ENCODE measurements around the gene TAC3.
"Not testable (repeated sequence)": the region's sequence is repeated elsewhere in the genome, so short reads cannot be mapped to it uniquely, and the experiment has no call there.

Gene TAC3

DNA sequence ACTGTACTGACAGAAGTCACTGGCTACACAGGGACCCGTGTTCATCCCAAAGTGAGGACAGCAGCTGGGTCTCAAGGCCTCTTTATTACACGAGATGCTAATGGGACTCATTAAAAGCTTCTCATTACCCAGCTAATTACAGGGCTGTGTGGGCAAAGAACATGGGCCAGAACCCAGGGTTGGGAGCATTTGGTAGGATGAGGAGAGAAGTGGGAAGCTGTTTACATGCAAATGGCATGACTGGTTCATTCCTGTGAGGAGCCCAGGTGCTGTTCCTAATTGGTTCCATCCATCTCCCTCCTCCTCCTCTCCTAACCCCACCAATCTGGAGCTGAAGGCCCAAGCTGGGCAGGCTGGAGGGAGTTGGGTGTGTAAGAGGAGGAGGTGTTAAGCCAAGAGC lies 8.9 kb upstream of the TAC3 start:
- H3K27me3 ChIP-seq (ENCODE audit: insufficient read depth, low read length, poor library complexity): no peaks in the 10 kb centered on the region
- no peak overlapping the region for H3K23ac ChIP-seq (ENCODE audit: low read length)
- H3K56ac ChIP-seq (ENCODE audit: low read length): no peak overlapping the region
- H3K4me3 ChIP-seq (ENCODE audit: low read length): no peak overlapping the region
- H3K4me2 ChIP-seq (ENCODE audit: low read length): no peak overlapping the region
- H4K5ac ChIP-seq (ENCODE audit: low read length): no peak overlapping the region
- no peak overlapping the region for H3K9ac ChIP-seq (ENCODE audit: low read length)
- H3K79me1 ChIP-seq (ENCODE audit: low read length): no peaks in the 10 kb centered on the region
- no peak for DNase-seq
- no peak overlapping the region for H2AK5ac ChIP-seq (ENCODE audit: low read length)
- no peak overlapping the region for H4K8ac ChIP-seq (ENCODE audit: low read depth, low read length)
- peaks cover 2% of the 10 kb centered on the region for H3K4me1 ChIP-seq (ENCODE audit: control insufficient read depth, low read depth, low read length)
- H3K36me3 ChIP-seq (ENCODE audit: control insufficient read depth, insufficient read depth, low read length): no peaks in the 10 kb centered on the region
- H3K27ac ChIP-seq (ENCODE audit: low read depth, low read length): no peak overlapping the region
- H3K79me2 ChIP-seq (ENCODE audit: control insufficient read depth, insufficient read depth, low read length): no peaks in the 10 kb centered on the region
- H3K4ac ChIP-seq (ENCODE audit: low read depth, low read length): no peak overlapping the region
- no peak overlapping the region for H2BK120ac ChIP-seq (ENCODE audit: low read depth, low read length)
- WGBS (ENCODE audit: extremely low coverage, insufficient coverage, low lambda C conversion rate): no CpG with 5 or more reads among the region's 2 CpGs
- no peak overlapping the region for H3K18ac ChIP-seq (ENCODE audit: low read length)
- H2BK5ac ChIP-seq (ENCODE audit: low read length): no peak overlapping the region
- H2BK15ac ChIP-seq (replicated peaks; ENCODE audit: low read depth): no peak overlapping the region

GRCh38 chr12:57022324-57022723 lies 6.0 kb upstream of the TAC3 start:
- not testable (repeated sequence) for H2AK5ac ChIP-seq (ENCODE audit: low read length); H3K4me1 ChIP-seq (ENCODE audit: control insufficient read depth, low read depth, low read length); H3K9ac ChIP-seq (ENCODE audit: low read length); H4K5ac ChIP-seq (ENCODE audit: low read length); H3K23ac ChIP-seq (ENCODE audit: low read length); H3K36me3 ChIP-seq (ENCODE audit: control insufficient read depth, insufficient read depth, low read length); H3K4ac ChIP-seq (ENCODE audit: low read depth, low read length); H3K18ac ChIP-seq (ENCODE audit: low read length); H4K8ac ChIP-seq (ENCODE audit: low read depth, low read length); H3K79me1 ChIP-seq (ENCODE audit: low read length); H3K4me3 ChIP-seq (ENCODE audit: low read length); H2BK120ac ChIP-seq (ENCODE audit: low read depth, low read length); H3K4me2 ChIP-seq (ENCODE audit: low read length); DNase-seq; H3K27ac ChIP-seq (ENCODE audit: low read depth, low read length); H3K27me3 ChIP-seq (ENCODE audit: insufficient read depth, low read length, poor library complexity); H3K79me2 ChIP-seq (ENCODE audit: control insufficient read depth, insufficient read depth, low read length); H3K56ac ChIP-seq (ENCODE audit: low read length); H2BK5ac ChIP-seq (ENCODE audit: low read length); H2BK15ac ChIP-seq (replicated peaks; ENCODE audit: low read depth)
- WGBS (ENCODE audit: extremely low coverage, insufficient coverage, low lambda C conversion rate): no CpG with 5 or more reads among the region's 5 CpGs

GRCh38 chr12:57019983-57020719 lies 3.8 kb upstream of the TAC3 start:
- Histone ChIP-seq H3K27ac (ENCODE audit: low read depth, low read length) (no peak overlapping the region), H3K23ac (ENCODE audit: low read length) (no peak overlapping the region), H3K56ac (ENCODE audit: low read length) (no peak overlapping the region), H3K27me3 (ENCODE audit: insufficient read depth, low read length, poor library complexity) (no peaks in the 10 kb centered on the region), H4K8ac (ENCODE audit: low read depth, low read length) (no peak overlapping the region), H2BK5ac (ENCODE audit: low read length) (no peak overlapping the region), H4K5ac (ENCODE audit: low read length) (no peak overlapping the region), H3K9ac (ENCODE audit: low read length) (no peak overlapping the region), H2BK15ac (replicated peaks; ENCODE audit: low read depth) (no peak overlapping the region), H3K79me1 (ENCODE audit: low read length) (no peaks in the 10 kb centered on the region), H3K4me2 (ENCODE audit: low read length) (no peak overlapping the region), H3K4me1 (ENCODE audit: control insufficient read depth, low read depth, low read length) (no peaks in the 10 kb centered on the region), H3K4ac (ENCODE audit: low read depth, low read length) (no peak overlapping the region), H2AK5ac (ENCODE audit: low read length) (no peak overlapping the region), H3K36me3 (ENCODE audit: control insufficient read depth, insufficient read depth, low read length) (no peaks in the 10 kb centered on the region), H3K18ac (ENCODE audit: low read length) (no peak overlapping the region), H3K79me2 (ENCODE audit: control insufficient read depth, insufficient read depth, low read length) (no peaks in the 10 kb centered on the region), H2BK120ac (ENCODE audit: low read depth, low read length) (no peak overlapping the region), H3K4me3 (ENCODE audit: low read length) (no peak overlapping the region)
- DNase-seq: no peak
- no CpG with 5 or more reads among the region's 9 CpGs for WGBS (ENCODE audit: extremely low coverage, insufficient coverage, low lambda C conversion rate)

GRCh38 chr12:57018906-57019305 lies 2.6 kb upstream of the TAC3 start:
- Histone ChIP-seq H3K4me1 (ENCODE audit: control insufficient read depth, low read depth, low read length) (no peaks in the 10 kb centered on the region), H3K9ac (ENCODE audit: low read length) (no peak overlapping the region), H3K4ac (ENCODE audit: low read depth, low read length) (no peak overlapping the region), H3K56ac (ENCODE audit: low read length) (no peak overlapping the region), H2BK5ac (ENCODE audit: low read length) (no peak overlapping the region), H2AK5ac (ENCODE audit: low read length) (no peak overlapping the region), H3K36me3 (ENCODE audit: control insufficient read depth, insufficient read depth, low read length) (no peaks in the 10 kb centered on the region), H3K79me1 (ENCODE audit: low read length) (no peaks in the 10 kb centered on the region), H2BK120ac (ENCODE audit: low read depth, low read length) (no peak overlapping the region), H4K5ac (ENCODE audit: low read length) (no peak overlapping the region), H3K27me3 (ENCODE audit: insufficient read depth, low read length, poor library complexity) (no peaks in the 10 kb centered on the region), H3K18ac (ENCODE audit: low read length) (no peak overlapping the region), H3K23ac (ENCODE audit: low read length) (no peak overlapping the region), H3K4me2 (ENCODE audit: low read length) (no peak overlapping the region), H3K27ac (ENCODE audit: low read depth, low read length) (no peak overlapping the region), H3K79me2 (ENCODE audit: control insufficient read depth, insufficient read depth, low read length) (no peaks in the 10 kb centered on the region), H3K4me3 (ENCODE audit: low read length) (no peak overlapping the region), H4K8ac (ENCODE audit: low read depth, low read length) (no peak overlapping the region), H2BK15ac (replicated peaks; ENCODE audit: low read depth) (no peak overlapping the region)
- no CpG with 5 or more reads among the region's 1 CpG for WGBS (ENCODE audit: extremely low coverage, insufficient coverage, low lambda C conversion rate)
- DNase-seq: no peak

DNA sequence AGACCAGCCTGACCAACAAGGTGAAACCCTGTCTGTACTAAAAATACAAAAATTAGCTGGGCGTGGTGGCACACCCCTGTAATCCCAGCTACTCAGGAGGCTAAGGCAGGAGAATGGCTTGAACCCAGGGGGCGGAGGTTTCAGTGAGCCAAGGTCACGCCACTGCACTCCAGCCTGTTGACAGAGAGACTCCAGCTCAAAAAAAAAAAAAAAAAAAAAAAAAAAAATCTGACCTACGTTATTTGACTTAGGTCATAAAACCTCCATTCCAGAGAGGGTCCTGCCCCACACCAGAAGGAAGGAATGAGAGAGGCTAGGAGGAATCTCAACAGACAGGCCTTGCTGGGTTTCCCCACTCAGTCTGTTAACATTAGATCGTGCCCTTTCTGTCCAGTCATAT lies 2.0 kb upstream of the TAC3 start:
- H2AK5ac ChIP-seq (ENCODE audit: low read length); H4K5ac ChIP-seq (ENCODE audit: low read length); H2BK5ac ChIP-seq (ENCODE audit: low read length); H3K4me1 ChIP-seq (ENCODE audit: control insufficient read depth, low read depth, low read length); H3K27me3 ChIP-seq (ENCODE audit: insufficient read depth, low read length, poor library complexity); H3K9ac ChIP-seq (ENCODE audit: low read length); H2BK120ac ChIP-seq (ENCODE audit: low read depth, low read length); H3K79me2 ChIP-seq (ENCODE audit: control insufficient read depth, insufficient read depth, low read length); DNase-seq; H3K23ac ChIP-seq (ENCODE audit: low read length); H3K18ac ChIP-seq (ENCODE audit: low read length); H4K8ac ChIP-seq (ENCODE audit: low read depth, low read length); H3K56ac ChIP-seq (ENCODE audit: low read length); H2BK15ac ChIP-seq (replicated peaks; ENCODE audit: low read depth); H3K27ac ChIP-seq (ENCODE audit: low read depth, low read length); H3K4ac ChIP-seq (ENCODE audit: low read depth, low read length); H3K4me3 ChIP-seq (ENCODE audit: low read length); H3K36me3 ChIP-seq (ENCODE audit: control insufficient read depth, insufficient read depth, low read length); H3K4me2 ChIP-seq (ENCODE audit: low read length); H3K79me1 ChIP-seq (ENCODE audit: low read length): not testable (repeated sequence)
- WGBS (ENCODE audit: extremely low coverage, insufficient coverage, low lambda C conversion rate): no CpG with 5 or more reads among the region's 5 CpGs
